GM15510 (cell line): ENCODE measurements around the gene VEPH1.

ENCODE experiments used
- POLR2A ChIP-seq: IDR thresholded peaks from 3 replicates; pipeline ENCODE4 v1.6.1; 2011; ENCODE audit warnings: borderline replicate concordance; ENCODE audit not compliant: insufficient read length; ENCODE audit errors: extremely low read depth

The VEPH1 gene

GRCh38 chr3:157508461-157508860 lies 5.2 kb upstream of the VEPH1 start:
- TF ChIP-seq POLR2A = no peak

- TF ChIP-seq POLR2A = no peak
These were observed 1.4 kb downstream of the VEPH1 start for GRCh38 chr3:157501863-157502262.

- TF ChIP-seq POLR2A = no peak
These were observed 3.0 kb downstream of the VEPH1 start for GRCh38 chr3:157500232-157500631.

GRCh38 chr3:157499342-157499963 lies 3.8 kb downstream of the VEPH1 start:
- TF ChIP-seq POLR2A = no peak

GRCh38 chr3:157498371-157498770 lies 4.8 kb downstream of the VEPH1 start:
- TF ChIP-seq POLR2A = no peak

- no peak for TF ChIP-seq POLR2A
These were observed 7.4 kb downstream of the VEPH1 start for GRCh38 chr3:157495846-157496245.

- no peak for TF ChIP-seq POLR2A
These were observed 8.5 kb downstream of the VEPH1 start for GRCh38 chr3:157494581-157495281.

GRCh38 chr3:157493627-157494550 lies 9.3 kb downstream of the VEPH1 start:
- no peak for TF ChIP-seq POLR2A

- no peak for TF ChIP-seq POLR2A
These were observed 12.1 kb downstream of the VEPH1 start for GRCh38 chr3:157491136-157491535.

GRCh38 chr3:157488144-157488543 lies 15.1 kb downstream of the VEPH1 start:
- no peak for TF ChIP-seq POLR2A

- no peak for TF ChIP-seq POLR2A
These were observed 15.9 kb downstream of the VEPH1 start for GRCh38 chr3:157487339-157487738.

- TF ChIP-seq POLR2A = no peak
These were observed 23.6 kb downstream of the VEPH1 start for GRCh38 chr3:157479464-157480243.

GRCh38 chr3:157477441-157477840 lies 25.8 kb downstream of the VEPH1 start:
- no peak for TF ChIP-seq POLR2A

- no peak for TF ChIP-seq POLR2A
These were observed 27.2 kb downstream of the VEPH1 start for GRCh38 chr3:157475921-157476414.
